ENCODE results near the gene TPPP2. TPM values are rescaled to one million over a fixed set of nuclear protein-coding genes. Genes with fewer than 3 reads are reported as not detected.
"Not testable (repeated sequence)": the region's sequence is repeated elsewhere in the genome, so short reads cannot be mapped to it uniquely, and the experiment has no call there.

The TPPP2 gene
- total and polyA plus RNA-seq, 9 of the 15 experiments (the other 6 are each of a cell fraction or from before 2014, with no cell fraction given): 0.18 TPM; not detected in 8

DNA sequence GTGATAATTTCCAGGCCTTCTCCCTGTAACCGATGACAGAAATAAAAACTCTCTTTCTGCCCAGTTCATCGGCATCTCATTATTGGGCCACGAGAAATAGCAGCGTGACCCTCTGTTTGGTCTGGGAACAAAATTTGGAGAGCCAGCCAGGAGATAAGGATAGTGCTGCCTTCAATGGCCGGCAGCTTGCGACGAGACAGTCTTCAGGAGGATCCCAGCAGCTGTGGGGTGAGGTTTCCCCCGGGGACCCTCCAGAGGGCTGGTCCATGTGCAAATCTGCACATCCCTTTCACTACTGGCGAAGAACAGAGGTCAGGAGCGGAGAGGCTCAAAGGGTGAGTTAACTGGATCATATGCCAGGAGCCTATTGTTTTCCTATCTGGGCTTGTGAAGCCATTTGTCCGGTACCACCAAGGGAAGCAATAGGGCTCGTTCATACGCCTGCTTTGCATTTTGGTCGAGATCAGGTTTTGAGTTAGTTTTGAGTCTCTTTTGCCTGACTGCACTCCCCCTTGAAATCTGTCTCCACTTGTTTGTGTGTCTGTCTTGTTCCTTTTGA, 26.1 kb upstream of the TPPP2 start:
- H3K36me3 ChIP-seq (ENCODE audit: control insufficient read depth, insufficient read depth, low read length): no peaks in the 10 kb centered on the region
- 67% methylated on average over 13 of the region's 14 CpGs for WGBS (ENCODE audit: insufficient coverage, low coverage, missing lambda C conversion rate)
- CTCF ChIA-PET (ENCODE audit: low intra/inter-chr PET ratio): no interaction called here
- no peak for TF ChIP-seq ZNF766 (CRISPR knock-in tag; conservative IDR thresholded peaks at IDR 0.05)
- H3K27ac ChIP-seq (ENCODE audit: extremely low read depth, low read depth, low read length): no peak overlapping the region
- no peak for DNase-seq (ENCODE audit: extremely low read depth in 1 of 4, low spot score in 3 of 4)
- no peaks in the 10 kb centered on the region for H3K79me2 ChIP-seq (ENCODE audit: control insufficient read depth, insufficient read depth, low read length)
- peak overlapping the region; percentile 77 for H2AFZ ChIP-seq (ENCODE audit: low read depth, low read length)
- intact Hi-C loops (cut with micrococcal nuclease) (no loop called here), in situ Hi-C loops (cut with MboI) (no loop called here)
- POLR2A ChIA-PET: interaction anchor here (0.6 kb wide), 1 partner anchor 92 kb away, joined by 3 read pairs; no protein-coding TSS in a partner anchor
- H3K27me3 ChIP-seq (ENCODE audit: control insufficient read depth in 2 of 2, insufficient read depth in 2 of 2, low read length in 2 of 2): no peaks in the 10 kb centered on the region
- no peaks in the 10 kb centered on the region for H3K9me1 ChIP-seq (ENCODE audit: control insufficient read depth, insufficient read depth, low read length)
- H3K4me2 ChIP-seq (ENCODE audit: insufficient read depth, low read length): no peak overlapping the region; the same call in 1 of the 2 replicates
- H3K4me3 ChIP-seq: no peak overlapping the region
- ATAC-seq: no peak
- H4K20me1 ChIP-seq (replicated peaks; ENCODE audit: control insufficient read depth, insufficient read depth, low read length): no peaks in the 10 kb centered on the region
- no peak overlapping the region for H3K9ac ChIP-seq (ENCODE audit: insufficient read depth in 1 of 2, low read depth in 2 of 2, low read length in 2 of 2)
- H3K9me3 ChIP-seq (replicated peaks; ENCODE audit: control insufficient read depth, insufficient read depth, low read depth, low read length): no peaks in the 10 kb centered on the region
- no TSS peak for BruUV-seq (replicated peaks)
- H3K4me1 ChIP-seq (replicated peaks in 1 of 2; ENCODE audit: control insufficient read depth in 2 of 2, insufficient read depth in 2 of 2, low read length in 2 of 2): peaks cover 5 to 17% of the 10 kb centered on the region in 2 experiments; a peak in 3 of 5 replicates
- peak; percentile 40 for FAIRE-seq

GRCh38 chr14:21009721-21010120, 20.3 kb upstream of the TPPP2 start:
- H3K36me3 ChIP-seq (ENCODE audit: control insufficient read depth, insufficient read depth, low read length); H3K27me3 ChIP-seq (ENCODE audit: control insufficient read depth in 2 of 2, insufficient read depth in 2 of 2, low read length in 2 of 2); H3K4me2 ChIP-seq (ENCODE audit: insufficient read depth, low read length); ATAC-seq; H3K9me3 ChIP-seq (replicated peaks; ENCODE audit: control insufficient read depth, insufficient read depth, low read depth, low read length); H3K79me2 ChIP-seq (ENCODE audit: control insufficient read depth, insufficient read depth, low read length); H3K9ac ChIP-seq (ENCODE audit: insufficient read depth in 1 of 2, low read depth in 2 of 2, low read length in 2 of 2); H3K27ac ChIP-seq (ENCODE audit: extremely low read depth, low read depth, low read length); H3K4me3 ChIP-seq; intact Hi-C loops (cut with micrococcal nuclease); DNase-seq (ENCODE audit: extremely low read depth in 1 of 4, low spot score in 3 of 4); H3K9me1 ChIP-seq (ENCODE audit: control insufficient read depth, insufficient read depth, low read length); in situ Hi-C loops (cut with MboI); H3K4me1 ChIP-seq (replicated peaks in 1 of 2; ENCODE audit: control insufficient read depth in 2 of 2, insufficient read depth in 2 of 2, low read length in 2 of 2); BruUV-seq (replicated peaks); H2AFZ ChIP-seq (ENCODE audit: low read depth, low read length); FAIRE-seq; H4K20me1 ChIP-seq (replicated peaks; ENCODE audit: control insufficient read depth, insufficient read depth, low read length): not testable (repeated sequence)
- ChIA-PET POLR2A (interaction anchor here (0.9 to 1.4 kb wide), 2 partner anchors 14 to 95 kb away, joined by 3 to 4 read pairs; no protein-coding TSS in a partner anchor), CTCF (ENCODE audit: low intra/inter-chr PET ratio) (interaction anchor here (1.2 kb wide), 1 partner anchor 29 kb away, joined by 3 read pairs; no protein-coding TSS in a partner anchor)
- 21% methylated on average over 3 of the region's 3 CpGs for WGBS (ENCODE audit: insufficient coverage, low coverage, missing lambda C conversion rate)

All from K562 (cell line).